Right lobe of liver (tissue), 6 donors: ENCODE data around the gene CTNND2. TPM values are rescaled to one million over a fixed set of nuclear protein-coding genes. Genes with fewer than 3 reads are reported as not detected.

Experiments
- ATAC-seq, 4 donors: fragments of 200-7000 bp; cut with Tn5 transposase; one replicate each; pipeline ENCODE4 v1.9.1; 2020; ENCODE audit warnings: mild to moderate bottlenecking in 4 of 4, moderate library complexity in 4 of 4
- DNase-seq, 3 donors: peaks; one replicate each; pipeline ENCODE4 v3.0.0-alpha.2; 2020
- H3K27ac ChIP-seq, 3 donors: fragments of 200-600 bp; one replicate each; pipeline ENCODE4 v1.8.0; 2022
- H3K27me3 ChIP-seq, 2 donors: fragments of 200-600 bp; one replicate each; pipeline ENCODE4 v1.8.0; 2022
- H3K36me3 ChIP-seq, 4 donors: fragments of 200-600 bp; sonication (generic) in 1 of 4; one replicate each; pipeline versions ENCODE4 v1.5.1 to v1.8.0; 2017 to 2022; ENCODE audit warnings: control low read depth in 1 of 4
- H3K4me1 ChIP-seq, 4 donors: fragments of 200-600 bp; sonication (generic) in 1 of 4; one replicate each; pipeline versions ENCODE4 v1.5.1 to v1.8.0; 2017 to 2022; ENCODE audit warnings: control low read depth in 1 of 4
- H3K4me3 ChIP-seq, 3 donors: fragments of 200-600 bp; one replicate each; pipeline ENCODE4 v1.8.0; 2022
- H3K9me3 ChIP-seq, 4 donors: fragments of 200-600 bp; sonication (generic) in 1 of 4; one replicate each; pipeline versions ENCODE4 v1.5.1 to v1.8.0; 2017 to 2022; ENCODE audit warnings: control low read depth in 1 of 4
- CTCF ChIP-seq, 4 donors: fragments of 200-600 bp in 3 of 4; fragments of 450-650 bp in 1 of 4; IDR thresholded peaks; one replicate each; pipeline versions ENCODE4 v1.5.1 to v1.8.0; 2016 to 2022; ENCODE audit warnings: antibody characterized with exemption in 4 of 4, mild to moderate bottlenecking in 2 of 4
- POLR2A ChIP-seq: fragments of 450-650 bp; IDR thresholded peaks from one replicate; pipeline ENCODE4 v1.6.1; 2017; ENCODE audit warnings: antibody characterized with exemption, mild to moderate bottlenecking
- WGBS: methylation state at CpG from one replicate; pipeline ENCODE4 v1.1.6; 2018; ENCODE audit warnings: low coverage, low lambda C conversion rate; ENCODE audit not compliant: insufficient coverage; ENCODE audit errors: missing lambda C conversion rate; 5-methylcytosine and 5-hydroxymethylcytosine counted together
- intact Hi-C, 2 donors: fragments of 100-400 bp; cut with DNase I; formaldehyde crosslinking; loops; one replicate each; pipeline versions ENCODE4 v1.11.2 to v1.14.1; 2022
- total RNA-seq, 6 experiments: library from RNA; depleted of rRNA in 2 of 6; stranded (reverse); fragments of >200 nt in 2 of 6; fragmentation: NEBNext Ultra II Directional in 3 of 6; extraction: Animal tissue kit (Norgen Biotek cat#: 25700) in 3 of 6; gene quantifications; one replicate each; pipeline versions ENCODE4 v1.1.0 to v1.2.4, GENCODE V29; 2016 to 2023
- donor health status: DM: no; HTN: yes; CAD: no.
- donor health status: DM: no; HTN: no; CAD: no.
- donor health status: DM: no; HTN: no; CAD: no.
- donor health status: DM: no; HTN: yes; CAD: no.
- donor health status: DM: no; HTN: yes; CAD: no.

CTNND2 gene
- total RNA-seq, 6 experiments from 2014 or later: 0.06 to 1.5 (median 1.1) TPM

GRCh38 chr5:11482011-11482410, 422.2 kb downstream of the CTNND2 start:
- intact Hi-C loops: no loop called here

GRCh38 chr5:11477786-11478185, 426.5 kb downstream of the CTNND2 start:
- intact Hi-C loops: no loop called here
- DNase-seq: no peak

More at GRCh38 chr5:11482011-11482410, 422.2 kb downstream of the CTNND2 start:
- Histone ChIP-seq H3K27ac (no peak overlapping the region), H3K9me3 (no peaks in the 10 kb centered on the region), H3K36me3 (no peaks in the 10 kb centered on the region), H3K27me3 (no peaks in the 10 kb centered on the region), H3K4me1 (no peaks in the 10 kb centered on the region), H3K4me3 (no peak overlapping the region)
- no peak for TF ChIP-seq POLR2A
- TF ChIP-seq CTCF (IDR thresholded peaks at IDR 0.05): no peak
- ATAC-seq (no peak), DNase-seq (no peak)
- 68% methylated on average over 3 of the region's 4 CpGs for WGBS

GRCh38 chr5:11476866-11477265, 427.4 kb downstream of the CTNND2 start:
- Histone ChIP-seq H3K36me3 (no peaks in the 10 kb centered on the region), H3K4me3 (no peak overlapping the region), H3K27me3 (no peaks in the 10 kb centered on the region), H3K4me1 (no peaks in the 10 kb centered on the region), H3K27ac (no peak overlapping the region), H3K9me3 (no peaks in the 10 kb centered on the region)
- no peak for DNase-seq
- WGBS: 75% methylated on average over 2 of the region's 2 CpGs
- TF ChIP-seq POLR2A (no peak), CTCF (IDR thresholded peaks at IDR 0.05) (no peak)
- intact Hi-C loops: no loop called here
- no peak for ATAC-seq

More at GRCh38 chr5:11477786-11478185, 426.5 kb downstream of the CTNND2 start:
- H3K27me3 ChIP-seq: no peaks in the 10 kb centered on the region
- 72% methylated on average over 3 of the region's 3 CpGs for WGBS
- no peak for ATAC-seq
- no peaks in the 10 kb centered on the region for H3K9me3 ChIP-seq
- no peak overlapping the region for H3K4me3 ChIP-seq
- no peaks in the 10 kb centered on the region for H3K36me3 ChIP-seq
- no peaks in the 10 kb centered on the region for H3K4me1 ChIP-seq
- no peak for TF ChIP-seq POLR2A
- no peak for TF ChIP-seq CTCF (IDR thresholded peaks at IDR 0.05)
- H3K27ac ChIP-seq: no peak overlapping the region

GRCh38 chr5:11468334-11469039, 435.8 kb downstream of the CTNND2 start:
- DNase-seq (no peak), ATAC-seq (no peak)
- intact Hi-C loops: no loop called here
- H3K4me3 ChIP-seq: no peak overlapping the region
- no peak overlapping the region for H3K27ac ChIP-seq
- no peaks in the 10 kb centered on the region for H3K9me3 ChIP-seq
- H3K27me3 ChIP-seq: no peaks in the 10 kb centered on the region
- no peaks in the 10 kb centered on the region for H3K36me3 ChIP-seq
- 67% methylated on average over 6 of the region's 6 CpGs for WGBS
- H3K4me1 ChIP-seq: no peaks in the 10 kb centered on the region
- TF ChIP-seq CTCF (IDR thresholded peaks at IDR 0.05): no peak
- no peak for TF ChIP-seq POLR2A
